Progenitor cell of endocrine pancreas (in vitro differentiated cells): ENCODE measurements around the gene EMID1. TPM values are rescaled to one million over a fixed set of nuclear protein-coding genes. Genes with fewer than 3 reads are reported as not detected.
"Not testable (repeated sequence)": the region's sequence is repeated elsewhere in the genome, so short reads cannot be mapped to it uniquely, and the experiment has no call there.

ENCODE experiments used
- DNase-seq: peaks from one replicate; pipeline ENCODE4 v3.0.0; 2021; ENCODE audit warnings: low spot score; ENCODE audit not compliant: unreplicated experiment
- H3K27ac Mint-ChIP-seq: 2 replicates; pipeline ENCODE4 v1.8.0; 2021; ENCODE audit warnings: mild to moderate bottlenecking, moderate library complexity, mixed read lengths
- H3K27me3 Mint-ChIP-seq: 2 replicates; pipeline ENCODE4 v1.8.0; 2021; ENCODE audit warnings: mixed read lengths
- H3K36me3 Mint-ChIP-seq: 2 replicates; pipeline ENCODE4 v1.8.0; 2022; ENCODE audit warnings: mixed read lengths; ENCODE audit not compliant: insufficient read depth
- H3K4me1 Mint-ChIP-seq: 2 replicates; pipeline ENCODE4 v1.8.0; 2021; ENCODE audit warnings: low read depth, mixed read lengths
- H3K4me3 Mint-ChIP-seq: 2 replicates; pipeline ENCODE4 v1.8.0; 2021; ENCODE audit warnings: low read depth, mild to moderate bottlenecking, moderate library complexity, mixed read lengths
- H3K9me3 Mint-ChIP-seq: 2 replicates; pipeline ENCODE4 v1.8.0; 2021; ENCODE audit warnings: low read depth, mixed read lengths
- total RNA-seq: library from RNA; stranded (reverse); gene quantifications from 2 replicates; pipeline ENCODE4 v1.2.1, GENCODE V29; 2021
- TF ChIP-seq, protein P1 (sequence below): fragments of 200-600 bp; sonication (generic); IDR thresholded peaks from one replicate; pipeline ENCODE4 v1.5.0; 2021; ENCODE audit warnings: antibody characterized with exemption, mild to moderate bottlenecking; ENCODE audit not compliant: unreplicated experiment

The EMID1 gene
- total RNA-seq, 1 donor from 2014 or later, result 18.9 TPM

DNA sequence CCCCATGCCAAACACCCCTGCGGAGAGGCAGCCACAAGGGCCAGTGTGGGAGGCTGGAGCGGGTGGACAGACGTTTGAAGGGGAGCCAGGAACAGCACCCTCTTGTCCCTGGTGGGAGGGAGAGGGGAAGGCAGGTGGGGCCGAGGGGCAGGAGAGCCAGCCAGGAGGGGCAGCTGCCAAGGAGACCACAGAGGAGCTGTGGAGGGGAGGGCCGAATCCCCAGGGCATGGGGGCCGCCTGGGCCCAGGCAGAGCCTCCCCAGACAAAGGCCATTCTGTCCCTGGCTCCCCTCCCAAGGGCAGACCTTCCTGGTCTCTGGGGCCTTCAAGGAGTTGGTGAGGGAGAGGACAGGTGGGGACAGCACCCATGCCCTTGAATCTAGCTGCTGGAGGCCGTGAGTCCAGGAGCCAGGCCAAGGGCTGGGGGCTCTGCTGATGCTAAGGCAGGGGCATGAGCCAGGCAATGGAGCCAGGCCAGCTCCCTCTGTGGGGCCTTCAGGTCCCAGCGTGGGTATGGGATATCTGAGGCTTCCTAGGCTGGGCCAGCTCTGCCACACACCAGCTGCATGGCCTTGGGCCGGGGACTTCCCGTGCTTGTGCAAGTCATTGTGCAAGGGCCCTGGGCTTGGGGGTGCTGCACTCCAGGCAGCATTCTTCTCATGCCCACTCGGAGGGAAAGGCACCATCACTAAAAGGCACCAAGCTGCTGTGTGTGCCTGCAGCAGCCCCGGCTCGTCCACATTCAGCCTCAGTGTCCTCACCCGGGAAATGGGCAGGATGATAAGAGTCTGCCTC is 11.4 kb downstream of the EMID1 start:
- H3K4me1 Mint-ChIP-seq, result peaks cover 15% of the 10 kb centered on the region
- TF ChIP-seq, protein P1, sequence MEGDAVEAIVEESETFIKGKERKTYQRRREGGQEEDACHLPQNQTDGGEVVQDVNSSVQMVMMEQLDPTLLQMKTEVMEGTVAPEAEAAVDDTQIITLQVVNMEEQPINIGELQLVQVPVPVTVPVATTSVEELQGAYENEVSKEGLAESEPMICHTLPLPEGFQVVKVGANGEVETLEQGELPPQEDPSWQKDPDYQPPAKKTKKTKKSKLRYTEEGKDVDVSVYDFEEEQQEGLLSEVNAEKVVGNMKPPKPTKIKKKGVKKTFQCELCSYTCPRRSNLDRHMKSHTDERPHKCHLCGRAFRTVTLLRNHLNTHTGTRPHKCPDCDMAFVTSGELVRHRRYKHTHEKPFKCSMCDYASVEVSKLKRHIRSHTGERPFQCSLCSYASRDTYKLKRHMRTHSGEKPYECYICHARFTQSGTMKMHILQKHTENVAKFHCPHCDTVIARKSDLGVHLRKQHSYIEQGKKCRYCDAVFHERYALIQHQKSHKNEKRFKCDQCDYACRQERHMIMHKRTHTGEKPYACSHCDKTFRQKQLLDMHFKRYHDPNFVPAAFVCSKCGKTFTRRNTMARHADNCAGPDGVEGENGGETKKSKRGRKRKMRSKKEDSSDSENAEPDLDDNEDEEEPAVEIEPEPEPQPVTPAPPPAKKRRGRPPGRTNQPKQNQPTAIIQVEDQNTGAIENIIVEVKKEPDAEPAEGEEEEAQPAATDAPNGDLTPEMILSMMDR, result no peak
- no peak for DNase-seq
- no peaks in the 10 kb centered on the region for H3K27me3 Mint-ChIP-seq
- H3K9me3 Mint-ChIP-seq, result no peaks in the 10 kb centered on the region
- H3K27ac Mint-ChIP-seq, result no peak overlapping the region
- H3K4me3 Mint-ChIP-seq, result no peak overlapping the region
- H3K36me3 Mint-ChIP-seq, result no peaks in the 10 kb centered on the region

DNA sequence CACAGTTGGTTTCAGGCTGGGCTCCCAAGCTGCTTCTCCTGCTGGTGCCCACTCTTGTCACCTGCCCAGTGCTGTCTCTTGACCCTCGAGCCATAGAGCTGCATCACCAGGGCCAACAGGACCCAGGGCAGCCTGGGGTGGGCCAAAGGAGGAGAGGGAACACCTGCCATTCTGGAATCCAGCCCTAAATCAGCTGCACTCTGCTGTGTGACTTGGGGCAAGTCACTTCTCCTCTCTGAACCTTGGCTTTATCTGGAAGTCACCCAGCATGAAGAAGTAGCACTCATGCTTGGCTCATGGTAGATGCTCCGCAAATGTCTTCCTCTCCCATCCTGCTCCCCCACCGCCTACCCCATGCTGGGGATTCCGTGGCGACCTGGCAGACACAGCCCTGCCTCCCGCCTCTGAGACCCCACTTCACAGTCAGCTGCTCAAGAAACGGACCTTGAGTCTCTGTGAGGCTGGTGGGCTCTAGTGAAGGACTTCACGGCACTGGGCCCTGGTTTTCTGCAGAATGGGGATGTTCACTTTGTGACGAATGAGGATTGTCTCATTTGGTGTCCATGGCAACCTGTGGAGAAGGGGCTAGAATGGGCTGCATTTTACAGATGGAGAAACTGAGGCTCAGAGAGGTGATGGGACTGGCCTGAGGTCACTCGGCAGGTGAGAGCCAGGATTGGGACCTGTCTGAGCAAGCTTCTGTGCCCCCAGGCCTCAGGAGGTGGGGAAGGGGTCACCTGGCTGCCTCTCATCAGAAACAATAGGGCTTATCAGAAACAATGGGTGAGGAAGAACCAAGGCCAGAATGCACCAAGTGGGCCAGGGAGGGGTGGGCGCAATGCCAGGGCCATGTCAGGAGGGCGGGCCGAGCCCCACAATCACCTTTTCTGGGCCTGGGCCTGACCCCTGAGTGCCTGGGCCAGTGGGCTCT is 12.4 kb downstream of the EMID1 start:
- Mint-ChIP-seq H3K27me3 (no peaks in the 10 kb centered on the region), H3K4me3 (no peak overlapping the region), H3K36me3 (no peaks in the 10 kb centered on the region), H3K9me3 (no peaks in the 10 kb centered on the region), H3K27ac (no peak overlapping the region), H3K4me1 (peaks cover 15% of the 10 kb centered on the region)
- DNase-seq, result no peak
- TF ChIP-seq, protein P1, result no peak

DNA sequence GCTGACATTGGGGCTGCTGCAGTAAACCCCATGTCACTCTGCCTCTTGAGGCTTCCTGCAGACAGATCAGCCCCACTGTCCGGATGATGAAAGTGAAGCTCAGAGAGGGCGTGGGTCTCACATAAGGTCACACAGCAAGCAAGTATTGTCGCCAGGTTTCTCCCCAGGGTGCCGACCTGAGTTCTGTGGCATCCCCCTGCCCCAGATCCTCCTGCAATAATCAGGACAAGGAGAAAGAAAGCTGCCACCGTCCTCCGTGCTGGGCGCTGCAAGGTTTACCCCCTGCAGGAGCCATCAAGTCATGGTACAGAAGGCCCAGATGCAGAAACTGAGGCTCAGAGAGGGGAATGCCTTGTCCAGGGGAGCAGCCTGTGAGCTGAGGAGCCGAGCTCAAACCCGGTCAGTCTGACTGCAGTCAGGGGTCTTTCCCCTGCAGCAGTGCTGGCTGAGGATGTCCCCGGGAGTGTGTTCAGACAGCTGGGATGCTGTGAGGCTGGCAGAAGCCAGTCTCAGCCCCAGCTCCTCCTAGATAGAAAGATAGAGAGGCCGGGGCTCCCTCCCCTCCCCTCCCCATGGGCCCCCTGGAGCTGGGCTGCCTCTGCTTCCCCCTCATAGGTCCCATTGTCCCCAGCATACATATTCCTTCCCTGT is 13.2 kb downstream of the EMID1 start:
- Mint-ChIP-seq H3K36me3 (no peaks in the 10 kb centered on the region), H3K4me3 (no peak overlapping the region), H3K27me3 (no peaks in the 10 kb centered on the region), H3K9me3 (no peaks in the 10 kb centered on the region), H3K4me1 (peaks cover 15% of the 10 kb centered on the region), H3K27ac (no peak overlapping the region)
- TF ChIP-seq, protein P1, result no peak
- no peak for DNase-seq

DNA sequence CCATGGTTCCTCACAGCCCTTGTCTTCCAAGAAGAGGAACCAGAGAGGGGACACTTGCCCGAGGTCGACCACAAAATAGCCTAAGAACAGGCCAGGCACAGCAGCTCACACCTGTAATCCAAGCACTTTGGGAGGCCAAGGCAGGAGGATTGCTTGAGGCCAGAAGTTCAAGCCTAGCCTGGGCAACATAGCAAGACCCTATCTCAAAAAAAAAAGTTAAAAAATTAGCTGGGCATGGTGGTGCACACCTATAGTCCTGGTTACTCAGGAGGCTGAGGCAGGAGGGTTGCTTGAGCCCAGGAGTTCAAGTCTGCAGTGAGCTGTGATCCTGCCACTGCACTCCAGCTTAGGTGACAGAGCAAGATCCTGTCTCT is 13.7 kb downstream of the EMID1 start:
- not testable (repeated sequence) for DNase-seq, H3K4me3 Mint-ChIP-seq, H3K36me3 Mint-ChIP-seq, H3K9me3 Mint-ChIP-seq, H3K27me3 Mint-ChIP-seq, H3K27ac Mint-ChIP-seq
- H3K4me1 Mint-ChIP-seq, result peaks cover 15% of the 10 kb centered on the region

DNA sequence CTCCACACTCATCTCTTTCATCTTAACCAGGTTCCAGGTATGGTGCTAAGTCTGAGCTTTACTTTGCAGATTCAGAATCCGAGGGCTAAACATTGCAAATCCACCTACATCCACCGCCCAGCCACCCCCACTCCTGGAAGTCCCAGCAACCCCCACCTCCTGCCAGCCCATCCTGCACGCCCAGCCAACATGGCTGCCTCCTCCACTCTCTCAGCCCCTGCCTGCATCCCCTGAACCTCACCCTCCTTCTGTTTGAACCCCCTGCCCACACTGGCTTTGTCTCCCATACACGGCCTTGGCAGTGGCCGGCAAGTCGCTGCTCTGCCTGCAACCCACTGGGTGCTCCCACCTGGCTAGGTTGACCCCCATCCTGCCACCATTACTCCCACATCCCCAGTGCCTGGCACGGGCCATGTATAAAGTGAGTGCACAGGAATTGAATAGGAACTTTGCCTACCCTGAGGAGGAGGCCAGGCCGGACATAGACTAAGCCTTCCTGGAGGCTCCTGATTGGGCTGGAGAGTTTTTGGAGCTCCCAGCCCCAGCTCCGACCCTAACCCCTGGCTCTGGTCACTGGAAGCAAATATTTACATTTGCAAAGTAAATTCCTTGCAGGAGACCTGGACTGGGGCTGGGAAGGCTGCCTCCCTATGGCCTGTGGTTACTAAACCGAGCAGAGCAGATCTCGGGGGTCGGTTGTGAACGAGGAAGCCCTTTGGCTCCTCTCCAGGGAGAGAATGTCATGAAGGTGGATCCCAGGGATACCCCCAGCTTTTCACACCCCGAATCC is 14.4 kb downstream of the EMID1 start:
- Mint-ChIP-seq H3K27me3 (no peaks in the 10 kb centered on the region), H3K4me1 (peaks cover 15% of the 10 kb centered on the region), H3K4me3 (peak overlapping the region; percentile 51), H3K9me3 (no peaks in the 10 kb centered on the region), H3K36me3 (no peaks in the 10 kb centered on the region), H3K27ac (peak overlapping the region; percentile 95)
- DNase-seq, result no peak
- TF ChIP-seq, protein P1, result no peak
